ENCODE data around the gene TNNT1. TPM values are rescaled to one million over a fixed set of nuclear protein-coding genes. Genes with fewer than 3 reads are reported as not detected.

Gene TNNT1
- total RNA-seq, 1 experiment from 2014 or later, result 188 TPM

DNA sequence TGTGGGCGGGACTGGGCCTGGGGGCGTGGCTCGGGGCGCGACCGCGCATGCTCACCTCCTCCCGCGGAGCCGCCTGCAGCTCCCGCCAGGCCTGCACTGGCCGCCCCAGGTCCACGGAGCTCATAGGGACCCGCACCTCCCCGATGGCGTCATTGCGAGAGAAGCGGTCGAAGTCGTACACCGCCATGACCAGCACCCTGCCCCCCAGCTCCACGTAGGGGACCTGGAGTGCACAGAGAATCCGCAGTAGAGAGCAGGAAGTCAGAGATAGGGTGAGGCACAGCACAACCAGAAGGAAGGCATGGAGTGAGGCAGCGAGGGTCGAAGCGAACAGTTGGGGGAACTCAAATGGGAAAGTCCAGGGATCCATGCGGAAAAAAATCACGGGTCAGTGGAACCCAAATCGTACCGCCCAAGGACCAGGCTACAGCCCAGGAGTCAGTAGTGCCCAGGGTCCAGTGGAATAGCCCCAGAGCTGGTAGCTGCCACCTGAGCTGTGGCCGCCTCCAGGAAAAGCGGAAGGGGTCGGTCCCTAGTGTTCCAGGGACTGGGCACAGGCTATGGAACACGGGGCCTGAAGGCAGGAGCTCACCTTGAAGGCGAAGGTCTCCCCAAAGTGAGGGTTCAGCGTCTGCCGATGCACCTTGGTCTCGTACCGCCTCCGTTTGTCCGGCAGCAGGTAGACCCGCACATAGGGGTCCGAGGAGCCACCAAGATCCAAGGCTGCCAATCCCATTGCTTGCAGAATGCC lies 26.3 kb upstream of the TNNT1 start (continued):
- no peak for TF ChIP-seq TCF7L2 (IDR thresholded peaks at IDR 0.05; ENCODE audit: borderline replicate concordance, extremely low read depth, insufficient read depth, insufficient read length)
- TF ChIP-seq, protein P1, sequence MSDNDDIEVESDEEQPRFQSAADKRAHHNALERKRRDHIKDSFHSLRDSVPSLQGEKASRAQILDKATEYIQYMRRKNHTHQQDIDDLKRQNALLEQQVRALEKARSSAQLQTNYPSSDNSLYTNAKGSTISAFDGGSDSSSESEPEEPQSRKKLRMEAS (IDR thresholded peaks at IDR 0.05), result no peak
- TF ChIP-seq, protein P2, sequence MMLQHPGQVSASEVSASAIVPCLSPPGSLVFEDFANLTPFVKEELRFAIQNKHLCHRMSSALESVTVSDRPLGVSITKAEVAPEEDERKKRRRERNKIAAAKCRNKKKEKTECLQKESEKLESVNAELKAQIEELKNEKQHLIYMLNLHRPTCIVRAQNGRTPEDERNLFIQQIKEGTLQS (IDR thresholded peaks at IDR 0.05), result no peak
- TF ChIP-seq JUND (IDR thresholded peaks at IDR 0.05), result no peak
- TF ChIP-seq, protein P3, sequence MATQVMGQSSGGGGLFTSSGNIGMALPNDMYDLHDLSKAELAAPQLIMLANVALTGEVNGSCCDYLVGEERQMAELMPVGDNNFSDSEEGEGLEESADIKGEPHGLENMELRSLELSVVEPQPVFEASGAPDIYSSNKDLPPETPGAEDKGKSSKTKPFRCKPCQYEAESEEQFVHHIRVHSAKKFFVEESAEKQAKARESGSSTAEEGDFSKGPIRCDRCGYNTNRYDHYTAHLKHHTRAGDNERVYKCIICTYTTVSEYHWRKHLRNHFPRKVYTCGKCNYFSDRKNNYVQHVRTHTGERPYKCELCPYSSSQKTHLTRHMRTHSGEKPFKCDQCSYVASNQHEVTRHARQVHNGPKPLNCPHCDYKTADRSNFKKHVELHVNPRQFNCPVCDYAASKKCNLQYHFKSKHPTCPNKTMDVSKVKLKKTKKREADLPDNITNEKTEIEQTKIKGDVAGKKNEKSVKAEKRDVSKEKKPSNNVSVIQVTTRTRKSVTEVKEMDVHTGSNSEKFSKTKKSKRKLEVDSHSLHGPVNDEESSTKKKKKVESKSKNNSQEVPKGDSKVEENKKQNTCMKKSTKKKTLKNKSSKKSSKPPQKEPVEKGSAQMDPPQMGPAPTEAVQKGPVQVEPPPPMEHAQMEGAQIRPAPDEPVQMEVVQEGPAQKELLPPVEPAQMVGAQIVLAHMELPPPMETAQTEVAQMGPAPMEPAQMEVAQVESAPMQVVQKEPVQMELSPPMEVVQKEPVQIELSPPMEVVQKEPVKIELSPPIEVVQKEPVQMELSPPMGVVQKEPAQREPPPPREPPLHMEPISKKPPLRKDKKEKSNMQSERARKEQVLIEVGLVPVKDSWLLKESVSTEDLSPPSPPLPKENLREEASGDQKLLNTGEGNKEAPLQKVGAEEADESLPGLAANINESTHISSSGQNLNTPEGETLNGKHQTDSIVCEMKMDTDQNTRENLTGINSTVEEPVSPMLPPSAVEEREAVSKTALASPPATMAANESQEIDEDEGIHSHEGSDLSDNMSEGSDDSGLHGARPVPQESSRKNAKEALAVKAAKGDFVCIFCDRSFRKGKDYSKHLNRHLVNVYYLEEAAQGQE (IDR thresholded peaks at IDR 0.05; ENCODE audit: low read depth), result no peak

DNA sequence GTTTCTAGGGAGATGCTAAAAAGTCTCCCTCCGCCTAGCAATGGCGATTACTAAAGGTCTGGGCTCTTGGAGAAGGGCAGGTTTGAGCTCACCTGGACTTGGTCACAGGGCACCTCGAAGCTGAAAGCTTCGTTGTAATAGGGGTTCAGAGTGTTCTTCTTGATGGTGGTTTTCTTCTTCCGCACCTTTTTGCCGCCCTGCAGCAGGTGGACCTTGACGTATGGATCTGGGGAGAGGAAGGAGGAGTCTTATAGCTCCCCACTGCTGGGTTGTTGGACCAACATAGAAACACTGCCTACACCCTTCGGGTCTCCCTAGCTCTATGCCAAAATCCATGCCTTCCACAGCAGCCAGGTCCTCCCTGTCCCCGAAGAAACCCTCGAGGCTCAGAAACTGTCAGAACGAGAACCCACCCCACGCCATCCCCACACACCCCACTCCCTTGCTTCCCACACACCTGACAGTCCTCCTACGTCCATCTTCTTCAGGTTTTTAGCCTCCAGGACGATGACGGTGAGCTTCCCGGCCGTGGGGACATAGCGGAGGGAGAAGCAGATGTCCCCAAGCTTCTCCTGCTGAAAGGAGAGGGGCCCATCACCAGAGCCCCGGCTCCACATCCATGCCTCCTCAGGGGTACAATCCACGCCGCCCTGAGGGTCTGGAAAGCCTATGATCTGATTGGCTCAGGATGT lies 25.6 kb upstream of the TNNT1 start:
- CTCF ChIA-PET, result interaction anchor here (1.1 to 2.4 kb wide), 2 partner anchors 8 to 14 kb away, joined by 3 to 13 read pairs; partner anchors contain the start of gene DNAAF3
- TF ChIP-seq SIN3A (IDR thresholded peaks at IDR 0.05; ENCODE audit: low read depth) (no peak), TCF7L2 (IDR thresholded peaks at IDR 0.05; ENCODE audit: borderline replicate concordance, extremely low read depth, insufficient read depth, insufficient read length) (no peak), CBX3 (IDR thresholded peaks at IDR 0.05; ENCODE audit: low read depth) (no peak), ZFX (IDR thresholded peaks at IDR 0.05) (no peak), YY1 (IDR thresholded peaks at IDR 0.05; ENCODE audit: extremely low read depth, insufficient replicate concordance, low read depth, low read length) (no peak), RAD21 (IDR thresholded peaks at IDR 0.05; ENCODE audit: low read depth) (no peak), POLR2AphosphoS5 (IDR thresholded peaks at IDR 0.05; ENCODE audit: low read depth, low read length) (no peak), ELF1 (IDR thresholded peaks at IDR 0.05; ENCODE audit: borderline replicate concordance, low read depth) (no peak), ZNF274 (IDR thresholded peaks at IDR 0.05; ENCODE audit: low read depth, low read length) (no peak), EZH2 (IDR thresholded peaks at IDR 0.05) (no peak)
- TF ChIP-seq, protein P2 (IDR thresholded peaks at IDR 0.05), result no peak
- TF ChIP-seq, protein P1 (IDR thresholded peaks at IDR 0.05), result no peak
- TF ChIP-seq, protein P4, sequence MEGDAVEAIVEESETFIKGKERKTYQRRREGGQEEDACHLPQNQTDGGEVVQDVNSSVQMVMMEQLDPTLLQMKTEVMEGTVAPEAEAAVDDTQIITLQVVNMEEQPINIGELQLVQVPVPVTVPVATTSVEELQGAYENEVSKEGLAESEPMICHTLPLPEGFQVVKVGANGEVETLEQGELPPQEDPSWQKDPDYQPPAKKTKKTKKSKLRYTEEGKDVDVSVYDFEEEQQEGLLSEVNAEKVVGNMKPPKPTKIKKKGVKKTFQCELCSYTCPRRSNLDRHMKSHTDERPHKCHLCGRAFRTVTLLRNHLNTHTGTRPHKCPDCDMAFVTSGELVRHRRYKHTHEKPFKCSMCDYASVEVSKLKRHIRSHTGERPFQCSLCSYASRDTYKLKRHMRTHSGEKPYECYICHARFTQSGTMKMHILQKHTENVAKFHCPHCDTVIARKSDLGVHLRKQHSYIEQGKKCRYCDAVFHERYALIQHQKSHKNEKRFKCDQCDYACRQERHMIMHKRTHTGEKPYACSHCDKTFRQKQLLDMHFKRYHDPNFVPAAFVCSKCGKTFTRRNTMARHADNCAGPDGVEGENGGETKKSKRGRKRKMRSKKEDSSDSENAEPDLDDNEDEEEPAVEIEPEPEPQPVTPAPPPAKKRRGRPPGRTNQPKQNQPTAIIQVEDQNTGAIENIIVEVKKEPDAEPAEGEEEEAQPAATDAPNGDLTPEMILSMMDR (IDR thresholded peaks at IDR 0.05 in 2 of 3, conservative IDR thresholded peaks at IDR 0.05 in 1 of 3; ENCODE audit: borderline replicate concordance in 1 of 3, insufficient read depth in 1 of 3, low read depth in 2 of 3, low read length in 2 of 3), result no peak
- intact Hi-C loops (cut with micrococcal nuclease), result no loop called here
- Histone ChIP-seq H3K9me2 (ENCODE audit: insufficient read depth) (no peaks in the 10 kb centered on the region), H3K27ac (ENCODE audit: low read depth, low read length) (peak overlapping the region; percentile 56), H3K79me2 (ENCODE audit: insufficient read depth, low read length) (no peaks in the 10 kb centered on the region), H2AFZ (ENCODE audit: low read depth, low read length, poor library complexity, severe bottlenecking) (no peak overlapping the region), H3K4me2 (ENCODE audit: low read length) (peak overlapping the region; percentile 99), H3K4me1 (ENCODE audit: control insufficient read depth in 1 of 2, insufficient read depth in 2 of 2, low read length in 2 of 2) (peaks cover 10 to 51% of the 10 kb centered on the region in 2 experiments; a peak in 3 of 4 replicates), H3K9ac (ENCODE audit: low read length) (no peak overlapping the region), H3K27me3 (ENCODE audit: insufficient read depth, low read length) (no peaks in the 10 kb centered on the region), H3K4me3 (replicated peaks in 1 of 2; ENCODE audit: low read depth in 1 of 2, low read length in 2 of 2) (peak overlapping the region in 1 of 2 experiments; percentile 68; a peak in 2 of 4 replicates), H3K9me3 (ENCODE audit: control insufficient read depth in 1 of 2, insufficient read depth in 1 of 2, low read depth in 1 of 2, low read length in 2 of 2) (peaks cover 0 to 5% of the 10 kb centered on the region in 2 experiments; a peak in 1 of 4 replicates), H4K20me1 (ENCODE audit: insufficient read depth) (no peaks in the 10 kb centered on the region), H3K36me3 (ENCODE audit: control insufficient read depth in 1 of 2, insufficient read depth in 2 of 2, low read length in 2 of 2) (no peaks in the 10 kb centered on the region)
- DNase-seq (ENCODE audit: low read depth, low spot score) (no peak), ATAC-seq (no peak)
- POLR2A ChIA-PET, result interaction anchor here (0.7 to 2.0 kb wide), 2 partner anchors 15 to 36 kb away, joined by 3 to 5 read pairs; no protein-coding TSS in a partner anchor
- RAD21 ChIA-PET (ENCODE audit: low non-redundant PET in 1 of 2, low total read pairs in 2 of 2, uncharacterized antibody in 2 of 2, unreplicated experiment in 2 of 2), result no interaction called here
- BruUV-seq (replicated peaks), result no TSS peak
